RWPE2 (cell line): ENCODE data around the gene IPCEF1.

Experiments used
- ATAC-seq: fragments of 200-7000 bp; cut with Tn5 transposase; 3 replicates; pipeline ENCODE4 v1.9.1; 2021; ENCODE audit warnings: low read depth
- DNase-seq: peaks from one replicate; pipeline ENCODE4 v3.0.0-alpha.2; 2020; ENCODE audit warnings: low spot score
- H3K27ac ChIP-seq: fragments of 450-650 bp; 2 replicates; pipeline ENCODE4 v1.5.1; 2017; ENCODE audit warnings: mild to moderate bottlenecking; ENCODE audit not compliant: poor library complexity, severe bottlenecking
- H3K27me3 ChIP-seq: fragments of 250-450 bp; sonication (Bioruptor Pico); 2 replicates; pipeline ENCODE4 v1.5.1; 2021; ENCODE audit warnings: mild to moderate bottlenecking, moderate library complexity; ENCODE audit not compliant: insufficient read depth, poor library complexity, severe bottlenecking
- H3K36me3 ChIP-seq: fragments of 250-450 bp; sonication (Bioruptor Pico); 2 replicates; pipeline ENCODE4 v1.5.1; 2020; ENCODE audit warnings: low read depth, mild to moderate bottlenecking, moderate library complexity
- H3K4me1 ChIP-seq: fragments of 250-450 bp; sonication (Bioruptor Pico); 2 replicates; pipeline ENCODE4 v1.5.1; 2021; ENCODE audit warnings: mild to moderate bottlenecking, moderate library complexity; ENCODE audit not compliant: insufficient read depth, poor library complexity, severe bottlenecking
- H3K4me3 ChIP-seq: fragments of 250-450 bp; sonication (Bioruptor Pico); 2 replicates; pipeline ENCODE4 v1.5.1; 2021; ENCODE audit warnings: mild to moderate bottlenecking, moderate library complexity; ENCODE audit not compliant: severe bottlenecking
- H3K9me3 ChIP-seq: fragments of 250-450 bp; sonication (Bioruptor Pico); 2 replicates; pipeline ENCODE4 v1.5.1; 2021; ENCODE audit warnings: mild to moderate bottlenecking, moderate library complexity; ENCODE audit not compliant: severe bottlenecking
- TF ChIP-seq, protein P1 (sequence below): fragments of 450-650 bp; IDR thresholded peaks from one replicate; pipeline ENCODE4 v1.5.1; 2017; ENCODE audit warnings: mild to moderate bottlenecking, moderate library complexity; ENCODE audit not compliant: poor library complexity, severe bottlenecking

Gene IPCEF1

DNA sequence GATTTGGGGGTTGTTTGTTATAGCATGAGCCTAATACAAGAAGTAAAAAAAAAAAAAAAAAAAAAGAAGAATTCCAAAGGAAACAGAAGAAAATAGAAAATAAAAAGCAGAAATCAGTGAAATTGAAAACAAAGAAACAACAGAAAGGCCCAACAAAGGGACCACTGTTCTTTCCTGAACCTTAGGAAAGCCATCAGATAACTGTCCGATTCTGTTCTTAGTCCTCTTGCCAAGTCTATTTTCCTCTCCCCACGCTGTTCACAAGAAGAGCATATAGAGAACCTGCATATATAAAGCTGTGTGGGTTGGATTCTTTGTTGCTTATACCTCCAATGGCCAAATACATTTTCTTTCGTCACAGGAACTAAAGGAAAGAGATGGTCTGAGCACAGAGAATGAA is 38.0 kb upstream of the IPCEF1 start:
- Histone ChIP-seq H3K4me3 (no peak overlapping the region), H3K36me3 (no peaks in the 10 kb centered on the region), H3K27me3 (no peaks in the 10 kb centered on the region), H3K27ac (no peak overlapping the region), H3K9me3 (no peaks in the 10 kb centered on the region), H3K4me1 (peaks cover 3% of the 10 kb centered on the region)
- no peak for DNase-seq
- ATAC-seq: no peak
- TF ChIP-seq, protein P1, sequence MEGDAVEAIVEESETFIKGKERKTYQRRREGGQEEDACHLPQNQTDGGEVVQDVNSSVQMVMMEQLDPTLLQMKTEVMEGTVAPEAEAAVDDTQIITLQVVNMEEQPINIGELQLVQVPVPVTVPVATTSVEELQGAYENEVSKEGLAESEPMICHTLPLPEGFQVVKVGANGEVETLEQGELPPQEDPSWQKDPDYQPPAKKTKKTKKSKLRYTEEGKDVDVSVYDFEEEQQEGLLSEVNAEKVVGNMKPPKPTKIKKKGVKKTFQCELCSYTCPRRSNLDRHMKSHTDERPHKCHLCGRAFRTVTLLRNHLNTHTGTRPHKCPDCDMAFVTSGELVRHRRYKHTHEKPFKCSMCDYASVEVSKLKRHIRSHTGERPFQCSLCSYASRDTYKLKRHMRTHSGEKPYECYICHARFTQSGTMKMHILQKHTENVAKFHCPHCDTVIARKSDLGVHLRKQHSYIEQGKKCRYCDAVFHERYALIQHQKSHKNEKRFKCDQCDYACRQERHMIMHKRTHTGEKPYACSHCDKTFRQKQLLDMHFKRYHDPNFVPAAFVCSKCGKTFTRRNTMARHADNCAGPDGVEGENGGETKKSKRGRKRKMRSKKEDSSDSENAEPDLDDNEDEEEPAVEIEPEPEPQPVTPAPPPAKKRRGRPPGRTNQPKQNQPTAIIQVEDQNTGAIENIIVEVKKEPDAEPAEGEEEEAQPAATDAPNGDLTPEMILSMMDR: no peak

DNA sequence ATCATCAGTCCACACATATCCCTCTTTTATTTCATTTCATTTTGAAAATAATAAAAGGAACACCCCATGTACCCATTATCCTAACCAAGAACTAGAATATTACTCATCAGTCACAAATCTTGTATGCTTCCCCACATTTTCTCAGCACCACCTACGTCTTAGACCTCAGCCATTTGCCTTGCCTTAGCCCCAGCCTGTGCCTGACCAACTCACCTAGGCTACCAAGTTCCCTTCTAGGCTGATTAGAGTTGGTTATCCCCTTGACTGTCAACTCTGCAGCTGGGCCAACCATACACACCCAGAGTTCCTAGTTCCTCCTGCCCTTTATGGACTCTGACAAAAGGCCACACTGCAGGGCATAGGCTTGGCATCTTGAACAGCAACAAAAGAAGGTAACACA is 33.4 kb upstream of the IPCEF1 start:
- DNase-seq: no peak
- TF ChIP-seq, protein P1: no peak
- no peak for ATAC-seq
- Histone ChIP-seq H3K27me3 (no peaks in the 10 kb centered on the region), H3K4me3 (no peak overlapping the region), H3K4me1 (peaks cover 13% of the 10 kb centered on the region), H3K9me3 (no peaks in the 10 kb centered on the region), H3K27ac (no peak overlapping the region), H3K36me3 (no peaks in the 10 kb centered on the region)

DNA sequence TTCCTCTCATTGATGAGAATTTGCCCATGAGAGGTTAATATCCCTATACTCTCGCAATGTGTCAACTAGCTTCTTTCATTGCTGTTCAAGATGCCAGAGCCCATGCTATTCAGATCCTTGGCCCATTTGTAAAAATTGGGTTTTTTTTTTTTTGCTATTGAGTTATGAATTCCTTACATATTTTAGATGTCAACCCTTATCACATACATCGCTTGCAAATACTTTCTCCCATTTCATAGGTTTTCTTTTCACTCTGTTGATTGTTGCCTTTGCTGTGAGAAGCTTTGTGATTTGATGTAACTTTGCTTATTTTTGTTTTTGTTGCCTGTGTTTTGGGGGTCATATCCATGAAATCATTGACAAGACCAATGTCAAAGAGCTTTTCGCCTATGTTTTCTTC is 32.2 kb upstream of the IPCEF1 start:
- Histone ChIP-seq H3K4me1 (peaks cover 13% of the 10 kb centered on the region), H3K27me3 (no peaks in the 10 kb centered on the region), H3K27ac (no peak overlapping the region), H3K36me3 (no peaks in the 10 kb centered on the region), H3K9me3 (peaks cover 2% of the 10 kb centered on the region), H3K4me3 (no peak overlapping the region)
- no peak for ATAC-seq
- TF ChIP-seq, protein P1: no peak
- DNase-seq: no peak

DNA sequence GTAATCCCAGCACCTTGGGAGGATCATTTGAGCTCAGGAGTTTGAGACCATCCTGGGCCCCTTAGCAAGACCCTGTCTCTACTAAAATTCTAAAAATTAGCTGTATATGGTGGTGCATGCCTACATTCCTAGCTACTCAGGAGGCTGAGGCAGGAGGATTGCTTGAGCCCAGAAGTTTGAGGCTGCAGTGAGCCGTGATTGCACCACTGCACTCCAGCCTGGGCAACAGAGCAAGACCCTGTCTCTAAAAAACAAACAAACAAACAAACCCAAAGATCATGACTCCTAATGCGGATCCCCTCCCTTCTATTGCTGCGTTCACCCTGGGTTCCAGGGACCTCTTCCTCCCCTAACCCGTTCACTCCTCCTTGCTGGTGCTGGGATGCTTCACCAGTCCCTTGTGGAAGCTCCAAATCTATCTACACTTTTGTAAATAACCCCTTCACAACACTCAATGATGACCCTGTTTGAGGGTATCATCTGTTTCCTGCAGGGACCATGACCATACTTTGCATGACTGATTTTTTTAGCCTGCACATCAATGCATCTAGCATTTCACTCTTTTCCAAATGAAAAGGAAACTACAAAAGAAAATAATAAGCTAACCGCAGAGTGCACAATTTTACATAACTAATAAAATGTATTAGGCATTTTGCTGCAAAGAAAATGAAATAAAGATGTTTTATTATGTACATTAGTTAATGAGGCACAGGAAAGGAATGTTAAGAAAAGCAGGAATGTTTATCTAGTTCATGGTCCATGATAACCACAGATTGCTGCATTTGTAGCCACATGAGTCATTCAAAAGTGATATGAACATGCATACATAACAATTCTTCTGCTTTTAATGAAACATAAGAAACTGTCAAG is 30.5 kb upstream of the IPCEF1 start:
- ATAC-seq: peak; percentile 97
- TF ChIP-seq, protein P1: no peak
- H3K27ac ChIP-seq: peak overlapping the region; percentile 50

DNA sequence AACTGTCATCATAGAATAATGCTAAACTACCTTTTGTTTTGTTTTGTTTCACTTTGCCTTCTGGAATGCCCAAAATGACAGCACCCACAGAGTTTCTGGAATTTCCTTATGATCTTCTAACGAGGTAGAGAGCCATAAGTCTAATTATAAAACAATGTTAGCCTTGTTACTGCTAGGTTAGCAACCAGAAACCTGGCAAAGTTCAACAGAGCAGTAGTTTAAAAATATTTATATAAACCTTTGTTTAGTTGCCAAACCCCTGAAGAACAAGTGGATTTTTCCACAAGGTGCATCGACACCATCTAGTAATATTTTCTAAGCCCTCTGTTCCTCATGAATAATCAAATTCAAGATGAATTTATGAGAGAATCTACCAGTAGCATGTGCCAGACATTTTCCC is 27.6 kb upstream of the IPCEF1 start:
- no peak for ATAC-seq
- TF ChIP-seq, protein P1: no peak
- no peak for DNase-seq

More for the DNA sequence above, 30.5 kb upstream of the IPCEF1 start:
- no peak for DNase-seq
- Histone ChIP-seq H3K27me3 (no peaks in the 10 kb centered on the region), H3K9me3 (peaks cover 2% of the 10 kb centered on the region), H3K4me1 (peaks cover 13% of the 10 kb centered on the region), H3K4me3 (no peak overlapping the region), H3K36me3 (no peaks in the 10 kb centered on the region)

More for the DNA sequence above, 27.6 kb upstream of the IPCEF1 start:
- Histone ChIP-seq H3K4me1 (peaks cover 13% of the 10 kb centered on the region), H3K27me3 (no peaks in the 10 kb centered on the region), H3K4me3 (no peak overlapping the region), H3K9me3 (peaks cover 2% of the 10 kb centered on the region), H3K36me3 (no peaks in the 10 kb centered on the region), H3K27ac (no peak overlapping the region)
